GM11168 (cell line): ENCODE measurements around the gene MORC2.

Experiments
- in situ Hi-C: fragments of 300-500 bp; cut with MboI; formaldehyde crosslinking; loops from one replicate; pipeline ENCODE4 v1.12.0; 2022; ENCODE audit warnings: low sequenced_read_pairs; ENCODE audit not compliant: unreplicated experiment

MORC2 gene

GRCh38 chr22:30877662-30878515, 90.7 kb downstream of the MORC2 start:
- in situ Hi-C loops = no loop called here

- in situ Hi-C loops = no loop called here
These were observed 91.5 kb downstream of the MORC2 start for GRCh38 chr22:30876915-30877553.

GRCh38 chr22:30876221-30876751, 92.3 kb downstream of the MORC2 start:
- in situ Hi-C loops = no loop called here

DNA sequence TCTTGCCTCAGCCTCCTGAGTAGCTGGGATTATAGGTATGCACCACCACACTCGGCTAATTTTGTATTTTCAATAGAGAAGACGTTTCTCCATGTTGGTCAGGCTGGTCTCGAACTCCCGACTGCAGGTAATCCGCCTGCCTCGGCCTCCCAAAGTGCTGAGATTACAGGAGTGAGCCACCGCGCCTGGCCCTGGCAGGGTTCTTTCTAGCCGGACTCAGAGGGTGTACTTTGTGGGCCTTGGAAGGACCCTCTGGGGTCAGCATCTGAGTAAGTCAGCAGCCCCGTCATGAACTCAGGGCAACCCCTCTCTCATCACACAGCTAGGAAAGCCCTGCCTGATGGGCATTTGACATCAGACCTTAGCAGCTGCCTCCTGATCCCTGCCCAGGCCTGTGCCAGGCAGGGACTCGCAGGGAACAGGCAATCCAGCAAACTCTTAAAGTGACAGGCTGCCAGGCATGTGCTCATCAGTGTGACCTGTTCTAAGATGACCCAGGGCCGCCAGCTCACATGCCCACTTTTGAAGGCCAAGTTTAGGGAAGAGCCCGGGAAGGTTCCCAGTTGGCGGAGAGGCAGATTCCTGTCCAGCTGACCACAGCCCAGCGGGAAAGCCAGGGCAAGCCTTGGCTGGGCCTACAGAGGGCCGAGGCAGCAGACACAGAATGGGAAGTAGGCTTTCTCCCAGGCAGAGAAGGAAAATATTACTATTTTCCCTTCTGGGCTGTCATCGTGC, 92.9 kb downstream of the MORC2 start:
- in situ Hi-C loops = no loop called here
